B cell (primary cell): ENCODE results near the gene MYBPC3. TPM values are rescaled to one million over a fixed set of nuclear protein-coding genes. Genes with fewer than 3 reads are reported as not detected.

Experiments used
- ATAC-seq: fragments of 200-7000 bp; cut with Tn5 transposase; one replicate; pipeline ENCODE4 v1.10.0; 2021; ENCODE audit warnings: low read depth, mild to moderate bottlenecking, moderate number of reproducible peaks, moderate library complexity
- CTCF ChIA-PET: fragments of 350-600 bp; sonication (Branson Sonifier 250); formaldehyde crosslinking; loops from one replicate; lab custom pipeline; 2021; ENCODE audit warnings: antibody characterized with exemption, inconsistent platforms; lab: Charles Lee
- POLR2A ChIA-PET: fragments of 350-600 bp; sonication (Branson Sonifier 250); formaldehyde crosslinking; loops from one replicate; lab custom pipeline; 2021; ENCODE audit warnings: antibody characterized with exemption; lab: Charles Lee
- DNase-seq: peaks from one replicate; pipeline ENCODE4 v3.0.0; 2013
- H2AFZ ChIP-seq: 2 replicates; pipeline ENCODE4 v1.6.1; 2012; ENCODE audit warnings: mild to moderate bottlenecking, low read depth, low read length; ENCODE audit not compliant: insufficient read depth, poor library complexity, severe bottlenecking
- H3K27ac ChIP-seq, 2 donors: 1 replicate in 1 of 2; 2 replicates in 1 of 2; pipeline ENCODE4 v1.5.1; 2012 to 2013; ENCODE audit warnings: low read length in 2 of 2, mild to moderate bottlenecking in 2 of 2, moderate library complexity in 1 of 2
- H3K27me3 ChIP-seq, 4 experiments: fragments of 200-600 bp in 1 of 4; sonication (generic) in 1 of 4; replicated peaks in 1 of 4; 1 replicate in 2 of 4; 2 replicates in 2 of 4; pipeline versions ENCODE4 v1.6.1 to v1.7.0; 2013 to 2016; ENCODE audit warnings: low read length in 3 of 4, mild to moderate bottlenecking in 2 of 4, mixed read lengths in 1 of 4, moderate library complexity in 1 of 4; ENCODE audit not compliant: insufficient read depth in 4 of 4, control insufficient read depth in 3 of 4; ENCODE audit errors: control extremely low read depth in 1 of 4
- H3K36me3 ChIP-seq, 2 experiments: replicated peaks in 1 of 2; 1 replicate in 1 of 2; 2 replicates in 1 of 2; pipeline versions ENCODE4 v1.6.1 to v1.7.1; 2013; ENCODE audit warnings: low read length in 1 of 2; ENCODE audit not compliant: insufficient read depth in 2 of 2, control insufficient read depth in 1 of 2; ENCODE audit errors: control extremely low read depth in 1 of 2, extremely low read depth in 1 of 2
- H3K4me1 ChIP-seq, 2 donors: fragments of 200-600 bp in 1 of 2; sonication (generic) in 1 of 2; 1 replicate in 1 of 2; 2 replicates in 1 of 2; pipeline versions ENCODE4 v1.5.1 to v1.6.1; 2013 to 2017; ENCODE audit warnings: low read length in 2 of 2; ENCODE audit not compliant: control insufficient read depth in 2 of 2, insufficient read depth in 2 of 2
- H3K4me2 ChIP-seq: replicated peaks from 2 replicates; pipeline ENCODE3; 2012; ENCODE audit warnings: mild to moderate bottlenecking, low read depth, low read length; ENCODE audit not compliant: poor library complexity, severe bottlenecking
- H3K4me3 ChIP-seq, 5 experiments: fragments of 200-600 bp in 1 of 5; sonication (generic) in 1 of 5; 1 replicate in 3 of 5; 2 replicates in 2 of 5; pipeline versions ENCODE4 v1.5.1 to v1.7.0; 2011 to 2016; ENCODE audit warnings: low read length in 4 of 5, mild to moderate bottlenecking in 4 of 5, low read depth in 2 of 5, control low read depth in 1 of 5, moderate library complexity in 1 of 5; ENCODE audit not compliant: insufficient read depth in 1 of 5; ENCODE audit errors: control extremely low read depth in 1 of 5, extremely low read depth in 1 of 5
- H3K79me2 ChIP-seq: fragments of 200-600 bp; sonication (generic); one replicate; pipeline ENCODE4 v1.6.0; 2016; ENCODE audit warnings: low read length; ENCODE audit not compliant: control insufficient read depth, insufficient read depth
- H3K9ac ChIP-seq: fragments of 200-600 bp; sonication (generic); 2 replicates; pipeline ENCODE4 v1.6.1; 2017; ENCODE audit warnings: mild to moderate bottlenecking, low read length, moderate library complexity
- H3K9me3 ChIP-seq, 3 donors: one replicate each; pipeline versions ENCODE4 v1.6.1 to v1.7.1; 2013; ENCODE audit warnings: low read length in 2 of 3; ENCODE audit not compliant: control insufficient read depth in 2 of 3, insufficient read depth in 1 of 3; ENCODE audit errors: control extremely low read depth in 1 of 3
- H4K20me1 ChIP-seq: 2 replicates; pipeline ENCODE4 v1.6.0; 2012; ENCODE audit warnings: mild to moderate bottlenecking, low read length; ENCODE audit not compliant: insufficient read depth, control insufficient read depth, poor library complexity, severe bottlenecking
- H3K27ac Mint-ChIP-seq: one replicate; pipeline ENCODE4 v1.8.0; 2021; ENCODE audit warnings: mixed read lengths
- H3K27me3 Mint-ChIP-seq: one replicate; pipeline ENCODE4 v1.8.0; 2021; ENCODE audit warnings: mixed read lengths
- H3K4me1 Mint-ChIP-seq: one replicate; pipeline ENCODE4 v1.8.0; 2021; ENCODE audit warnings: mixed read lengths
- H3K4me3 Mint-ChIP-seq: one replicate; pipeline ENCODE4 v1.8.0; 2021; ENCODE audit warnings: mixed read lengths
- H3K9me3 Mint-ChIP-seq: one replicate; pipeline ENCODE4 v1.8.0; 2022; ENCODE audit warnings: mixed read lengths; ENCODE audit not compliant: insufficient read depth
- EZH2 ChIP-seq: IDR thresholded peaks from 2 replicates; pipeline ENCODE4 v1.6.1; 2012; ENCODE audit warnings: borderline replicate concordance, low read depth, mild to moderate bottlenecking, moderate library complexity, low read length; ENCODE audit not compliant: insufficient read depth, poor library complexity, severe bottlenecking
- WGBS: methylation state at CpG from one replicate; pipeline ENCODE4 v1.1.5; 2013; ENCODE audit warnings: missing lambda C conversion rate; ENCODE audit not compliant: insufficient coverage; 5-methylcytosine and 5-hydroxymethylcytosine counted together
- intact Hi-C: fragments of 100-400 bp; cut with micrococcal nuclease; formaldehyde crosslinking; loops from one replicate; pipeline ENCODE4 v1.10.0; 2022
- polyA plus RNA-seq: library from polyadenylated mRNA; depleted of rRNA; stranded (reverse); fragments of >200 nt; gene quantifications from 2 replicates; pipeline ENCODE4 v1.2.3, GENCODE V29; 2012
- total RNA-seq, 2 donors: library from RNA; stranded (reverse); fragments of 120-200 nt in 1 of 2; gene quantifications; 1 replicate in 1 of 2; 2 replicates in 1 of 2; pipeline versions ENCODE4 v1.2.3 to v1.2.4, GENCODE V29; 2013 to 2022
- TF ChIP-seq, protein P1 (sequence below): fragments of 200-600 bp; IDR thresholded peaks from one replicate; pipeline ENCODE4 v1.8.0; 2022; ENCODE audit warnings: antibody characterized with exemption, mild to moderate bottlenecking

MYBPC3 gene
- total and polyA plus RNA-seq, 2 donors (not counting 1 experiment from before 2014, with no cell fraction given), result 0.67 to 1.4 TPM

DNA sequence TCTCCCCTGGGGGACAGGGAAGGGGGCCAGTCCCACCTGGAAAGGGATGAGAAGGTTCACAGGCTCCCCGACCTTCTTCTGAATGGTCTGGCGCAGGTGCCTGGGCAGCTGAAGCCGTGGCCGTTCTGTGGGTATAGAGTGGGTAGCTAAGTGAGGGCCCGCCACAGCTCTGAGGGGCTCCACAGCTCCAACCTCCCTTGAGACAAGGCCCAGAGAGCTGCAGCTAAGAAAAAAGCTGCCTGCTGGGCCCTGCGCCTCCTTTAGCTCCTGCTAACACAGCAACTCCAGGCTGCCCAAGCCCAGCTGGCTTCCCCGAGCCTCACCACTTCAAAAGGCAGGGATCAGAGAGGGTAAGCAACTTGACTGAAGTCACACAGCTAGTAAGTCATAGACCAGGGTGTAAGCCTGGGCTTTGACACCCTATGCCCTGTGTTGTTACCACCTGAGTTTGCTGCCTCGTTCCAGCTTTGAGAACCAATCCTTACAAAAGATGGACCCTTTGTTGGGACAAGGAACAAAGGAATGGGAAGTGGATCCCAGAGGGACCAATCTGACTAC lies 18.5 kb downstream of the MYBPC3 start:
- Mint-ChIP-seq H3K9me3 (no peaks in the 10 kb centered on the region), H3K4me1 (peaks cover 2% of the 10 kb centered on the region), H3K4me3 (no peak overlapping the region), H3K27ac (no peak overlapping the region), H3K27me3 (no peaks in the 10 kb centered on the region)
- Histone ChIP-seq H3K27me3 (no peaks in the 10 kb centered on the region), H4K20me1 (no peaks in the 10 kb centered on the region), H2AFZ (no peak overlapping the region), H3K9me3 (no peaks in the 10 kb centered on the region), H3K79me2 (no peaks in the 10 kb centered on the region), H3K27ac (no peak overlapping the region), H3K4me3 (no peak overlapping the region), H3K4me2 (no peak overlapping the region), H3K36me3 (peaks cover 0 to 19% of the 10 kb centered on the region in 2 experiments), H3K9ac (no peak overlapping the region), H3K4me1 (peaks cover 0 to 2% of the 10 kb centered on the region in 2 donors)
- ChIA-PET POLR2A (no interaction called here), CTCF (interaction anchor here (0.6 to 0.7 kb wide), 2 partner anchors 31 to 73 kb away, joined by 3 read pairs; no protein-coding TSS in a partner anchor)
- DNase-seq (no peak), ATAC-seq (no peak)
- 91% methylated on average over 2 of the region's 8 CpGs for WGBS
- no peak for TF ChIP-seq EZH2
- TF ChIP-seq, protein P1, sequence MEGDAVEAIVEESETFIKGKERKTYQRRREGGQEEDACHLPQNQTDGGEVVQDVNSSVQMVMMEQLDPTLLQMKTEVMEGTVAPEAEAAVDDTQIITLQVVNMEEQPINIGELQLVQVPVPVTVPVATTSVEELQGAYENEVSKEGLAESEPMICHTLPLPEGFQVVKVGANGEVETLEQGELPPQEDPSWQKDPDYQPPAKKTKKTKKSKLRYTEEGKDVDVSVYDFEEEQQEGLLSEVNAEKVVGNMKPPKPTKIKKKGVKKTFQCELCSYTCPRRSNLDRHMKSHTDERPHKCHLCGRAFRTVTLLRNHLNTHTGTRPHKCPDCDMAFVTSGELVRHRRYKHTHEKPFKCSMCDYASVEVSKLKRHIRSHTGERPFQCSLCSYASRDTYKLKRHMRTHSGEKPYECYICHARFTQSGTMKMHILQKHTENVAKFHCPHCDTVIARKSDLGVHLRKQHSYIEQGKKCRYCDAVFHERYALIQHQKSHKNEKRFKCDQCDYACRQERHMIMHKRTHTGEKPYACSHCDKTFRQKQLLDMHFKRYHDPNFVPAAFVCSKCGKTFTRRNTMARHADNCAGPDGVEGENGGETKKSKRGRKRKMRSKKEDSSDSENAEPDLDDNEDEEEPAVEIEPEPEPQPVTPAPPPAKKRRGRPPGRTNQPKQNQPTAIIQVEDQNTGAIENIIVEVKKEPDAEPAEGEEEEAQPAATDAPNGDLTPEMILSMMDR, result no peak
- intact Hi-C loops, result no loop called here

DNA sequence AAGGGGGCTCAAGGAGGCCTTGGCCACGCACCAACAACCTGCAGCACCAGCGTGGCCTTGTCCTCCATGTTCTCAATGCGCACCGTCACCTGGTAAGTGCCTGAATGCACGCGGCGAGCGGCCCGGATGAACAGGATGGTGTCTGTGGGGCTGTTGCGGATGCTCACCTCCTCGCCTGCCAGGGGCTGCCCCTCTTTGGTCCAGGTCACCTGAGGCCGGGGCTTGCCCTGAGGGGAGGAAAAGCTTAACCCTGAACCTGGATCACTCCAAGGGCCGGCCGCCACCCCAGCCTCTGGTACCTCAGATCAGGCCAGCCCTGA lies 19.0 kb downstream of the MYBPC3 start:
- H3K79me2 ChIP-seq, result no peaks in the 10 kb centered on the region
- H3K36me3 ChIP-seq, result peaks cover 0 to 24% of the 10 kb centered on the region in 2 experiments
- H4K20me1 ChIP-seq, result no peaks in the 10 kb centered on the region
- intact Hi-C loops, result no loop called here
- POLR2A ChIA-PET, result no interaction called here
- Mint-ChIP-seq H3K27ac (no peak overlapping the region), H3K27me3 (no peaks in the 10 kb centered on the region), H3K4me3 (no peak overlapping the region), H3K9me3 (no peaks in the 10 kb centered on the region), H3K4me1 (peaks cover 6% of the 10 kb centered on the region)
- H3K27ac ChIP-seq, result no peak overlapping the region
- no peak overlapping the region for H2AFZ ChIP-seq
- H3K9ac ChIP-seq, result no peak overlapping the region
- H3K4me2 ChIP-seq, result no peak overlapping the region
- WGBS, result 96% methylated on average over 14 of the region's 14 CpGs
- peaks cover 0 to 6% of the 10 kb centered on the region in 2 donors for H3K4me1 ChIP-seq
- no peak overlapping the region for H3K4me3 ChIP-seq
- CTCF ChIA-PET, result interaction anchor here (0.5 kb wide), 1 partner anchor 31 kb away, joined by 3 read pairs; no protein-coding TSS in a partner anchor
- no peaks in the 10 kb centered on the region for H3K9me3 ChIP-seq
- H3K27me3 ChIP-seq, result no peaks in the 10 kb centered on the region
- no peak for DNase-seq
- no peak for ATAC-seq
- TF ChIP-seq, protein P1, result no peak
- TF ChIP-seq EZH2, result no peak
